K562 (cell line): Measurements from ENCODE around the gene RDM1. TPM values are rescaled to one million over a fixed set of nuclear protein-coding genes. Genes with fewer than 3 reads are reported as not detected.

ENCODE experiments used
- GTF2E2 ChIP-seq: fragments of 200-800 bp; sonication (Bioruptor generic); IDR thresholded peaks from 2 replicates; pipeline ENCODE4 v1.6.1; 2016; ENCODE audit warnings: missing genetic modification characterization, missing compliant biosample characterization
- LARP7 ChIP-seq: fragments of 450-650 bp; IDR thresholded peaks from 2 replicates; pipeline ENCODE4 v1.6.1; 2016
- MYBL2 ChIP-seq, 2 experiments: fragments of 450-650 bp in 1 of 2; sonication (generic) in 1 of 2; formaldehyde crosslinking in 1 of 2; IDR thresholded peaks; 2 replicates each; pipeline versions ENCODE4 v1.6.1 to v1.8.1; 2017 to 2022; ENCODE audit warnings: borderline replicate concordance in 1 of 2, inconsistent platforms in 1 of 2, low read depth in 1 of 2, mild to moderate bottlenecking in 1 of 2, missing genetic modification reagents in 1 of 2, moderate library complexity in 1 of 2
- MYC ChIP-seq, 2 experiments: fragments of 250-450 bp in 1 of 2; sonication (Bioruptor Pico) in 1 of 2; IDR thresholded peaks; 2 replicates each; pipeline versions ENCODE4 v1.5.1 to v1.6.1; 2012 to 2021; ENCODE audit warnings: low read depth in 2 of 2, borderline replicate concordance in 1 of 2, improper control_type of control experiment in 1 of 2, low read length in 1 of 2, mild to moderate bottlenecking in 1 of 2, moderate library complexity in 1 of 2
- RBM15 ChIP-seq: fragments of 200-400 bp; formaldehyde crosslinking; IDR thresholded peaks from 2 replicates; pipeline ENCODE4 v1.6.1; 2018; ENCODE audit warnings: mild to moderate bottlenecking, low read length, moderate library complexity; ENCODE audit not compliant: insufficient read depth
- ZFPM2 ChIP-seq: fragments of 250-450 bp; sonication (Bioruptor Pico); IDR thresholded peaks from 2 replicates; pipeline ENCODE4 v1.5.1; 2022; ENCODE audit warnings: mild to moderate bottlenecking
- ZNF224 ChIP-seq: sonication (generic); formaldehyde crosslinking; IDR thresholded peaks from 2 replicates; pipeline ENCODE4 v1.8.0; 2022; ENCODE audit warnings: mild to moderate bottlenecking, missing genetic modification reagents
- ZNF232 ChIP-seq: sonication (generic); formaldehyde crosslinking; IDR thresholded peaks from 2 replicates; pipeline ENCODE4 v1.8.0; 2022; ENCODE audit warnings: mild to moderate bottlenecking, missing genetic modification reagents
- ZNF354B ChIP-seq: fragments of 250-450 bp; sonication (Bioruptor Pico); IDR thresholded peaks from 2 replicates; pipeline ENCODE4 v1.4.0; 2020
- ZNF551 ChIP-seq: fragments of 250-450 bp; sonication (Bioruptor Pico); IDR thresholded peaks from 2 replicates; pipeline ENCODE4 v1.5.0; 2021; ENCODE audit warnings: mild to moderate bottlenecking, moderate library complexity
- polyA plus RNA-seq, 8 experiments: library from polyadenylated mRNA; depleted of rRNA in 4 of 8; stranded (reverse) in 5 of 8; unstranded in 3 of 8; fragments of >200 nt; fragmentation: Nextera tagmentation in 2 of 8; fragmentation: Illumina TruSeq in 1 of 8; extraction: Ambion mirVana in 2 of 8; extraction: Trizol in 1 of 8; gene quantifications; 2 replicates each; pipeline versions ENCODE4 v1.2.1 to v1.2.3, GENCODE V29; 2011 to 2014; ENCODE audit warnings: inconsistent platforms in 1 of 8, missing spikeins in 1 of 8
- total RNA-seq, 7 experiments: library from RNA; depleted of rRNA in 6 of 7; stranded (reverse); fragments of >200 nt in 6 of 7; fragmentation: Illumina TruSeq in 2 of 7; extraction: Trizol in 2 of 7; gene quantifications; 2 replicates each; pipeline versions ENCODE4 v1.2.1 to v1.2.3, GENCODE V29; 2011 to 2021; ENCODE audit warnings: low replicate concordance in 1 of 7
- TF ChIP-seq, protein P1 (sequence below): fragments of 450-650 bp; IDR thresholded peaks from 2 replicates; pipeline ENCODE4 v1.6.1; 2018; ENCODE audit warnings: mild to moderate bottlenecking, low read depth; ENCODE audit not compliant: partially characterized antibody
- TF ChIP-seq, protein P2 (sequence below): fragments of 450-650 bp; IDR thresholded peaks from 2 replicates; pipeline ENCODE4 v1.6.1; 2016; ENCODE audit warnings: missing biosample characterization, missing genetic modification characterization
- TF ChIP-seq, protein P3 (sequence below): fragments of 450-650 bp; formaldehyde crosslinking; IDR thresholded peaks from 2 replicates; pipeline ENCODE4 v1.4.0; 2022; ENCODE audit warnings: missing genetic modification characterization

RDM1 gene
- total and polyA plus RNA-seq, 9 of the 15 experiments (the other 6 are each of a cell fraction or from before 2014, with no cell fraction given), result 2.5 to 11.2 (median 5.4) TPM

DNA sequence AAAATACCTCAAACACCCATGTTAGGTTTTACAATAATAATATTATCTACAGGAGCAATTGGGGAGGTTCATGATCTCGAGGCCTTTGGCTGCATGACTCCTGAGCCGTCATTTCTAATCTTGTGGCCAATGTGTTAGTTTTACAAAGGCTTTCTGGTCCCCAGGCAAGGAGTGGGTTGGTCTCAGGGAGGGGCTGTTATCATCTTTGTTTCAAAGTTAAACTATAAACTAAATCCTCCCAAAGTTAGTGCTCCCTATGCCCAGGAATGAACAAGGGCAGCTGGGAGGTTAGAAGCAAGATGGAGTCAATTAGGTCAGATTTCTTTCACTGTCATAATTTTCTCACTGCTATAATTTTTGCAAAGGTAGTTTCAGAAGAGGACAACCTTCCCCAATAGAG lies 41.3 kb downstream of the RDM1 start (continued):
- TF ChIP-seq, protein P1, sequence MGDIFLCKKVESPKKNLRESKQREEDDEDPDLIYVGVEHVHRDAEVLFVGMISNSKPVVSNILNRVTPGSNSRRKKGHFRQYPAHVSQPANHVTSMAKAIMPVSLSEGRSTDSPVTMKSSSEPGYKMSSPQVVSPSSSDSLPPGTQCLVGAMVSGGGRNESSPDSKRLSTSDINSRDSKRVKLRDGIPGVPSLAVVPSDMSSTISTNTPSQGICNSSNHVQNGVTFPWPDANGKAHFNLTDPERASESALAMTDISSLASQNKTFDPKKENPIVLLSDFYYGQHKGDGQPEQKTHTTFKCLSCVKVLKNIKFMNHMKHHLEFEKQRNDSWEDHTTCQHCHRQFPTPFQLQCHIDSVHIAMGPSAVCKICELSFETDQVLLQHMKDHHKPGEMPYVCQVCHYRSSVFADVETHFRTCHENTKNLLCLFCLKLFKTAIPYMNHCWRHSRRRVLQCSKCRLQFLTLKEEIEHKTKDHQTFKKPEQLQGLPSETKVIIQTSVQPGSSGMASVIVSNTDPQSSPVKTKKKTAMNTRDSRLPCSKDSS, result no peak
- no peak for TF ChIP-seq ZNF354B
- TF ChIP-seq, protein P2, sequence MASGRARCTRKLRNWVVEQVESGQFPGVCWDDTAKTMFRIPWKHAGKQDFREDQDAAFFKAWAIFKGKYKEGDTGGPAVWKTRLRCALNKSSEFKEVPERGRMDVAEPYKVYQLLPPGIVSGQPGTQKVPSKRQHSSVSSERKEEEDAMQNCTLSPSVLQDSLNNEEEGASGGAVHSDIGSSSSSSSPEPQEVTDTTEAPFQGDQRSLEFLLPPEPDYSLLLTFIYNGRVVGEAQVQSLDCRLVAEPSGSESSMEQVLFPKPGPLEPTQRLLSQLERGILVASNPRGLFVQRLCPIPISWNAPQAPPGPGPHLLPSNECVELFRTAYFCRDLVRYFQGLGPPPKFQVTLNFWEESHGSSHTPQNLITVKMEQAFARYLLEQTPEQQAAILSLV (tag), result no peak
- TF ChIP-seq RBM15, result no peak
- TF ChIP-seq, protein P3, sequence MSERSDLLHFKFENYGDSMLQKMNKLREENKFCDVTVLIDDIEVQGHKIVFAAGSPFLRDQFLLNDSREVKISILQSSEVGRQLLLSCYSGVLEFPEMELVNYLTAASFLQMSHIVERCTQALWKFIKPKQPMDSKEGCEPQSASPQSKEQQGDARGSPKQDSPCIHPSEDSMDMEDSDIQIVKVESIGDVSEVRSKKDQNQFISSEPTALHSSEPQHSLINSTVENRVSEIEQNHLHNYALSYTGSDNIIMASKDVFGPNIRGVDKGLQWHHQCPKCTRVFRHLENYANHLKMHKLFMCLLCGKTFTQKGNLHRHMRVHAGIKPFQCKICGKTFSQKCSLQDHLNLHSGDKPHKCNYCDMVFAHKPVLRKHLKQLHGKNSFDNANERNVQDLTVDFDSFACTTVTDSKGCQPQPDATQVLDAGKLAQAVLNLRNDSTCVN (CRISPR knock-in tag), result no peak
- no peak for TF ChIP-seq GTF2E2 (tag)
- no peak for TF ChIP-seq MYC (IDR thresholded peaks at IDR 0.05; ENCODE audit: low read depth, low read length)
- TF ChIP-seq MYC (CRISPR knock-in tag; IDR thresholded peaks at IDR 0.05; ENCODE audit: borderline replicate concordance, low read depth), result no peak
- no peak for TF ChIP-seq ZNF551 (CRISPR knock-in tag)
- no peak for TF ChIP-seq LARP7
- TF ChIP-seq ZNF224, result no peak
- TF ChIP-seq ZFPM2 (CRISPR knock-in tag), result no peak
- no peak for TF ChIP-seq MYBL2 (IDR thresholded peaks at IDR 0.05; ENCODE audit: low read depth)
- TF ChIP-seq MYBL2 (CRISPR knock-in tag; IDR thresholded peaks at IDR 0.05; ENCODE audit: borderline replicate concordance), result no peak
- TF ChIP-seq ZNF232 (CRISPR knock-in tag), result no peak
